ENCODE measurements around the gene SYCE3. TPM values are rescaled to one million over a fixed set of nuclear protein-coding genes. Genes with fewer than 3 reads are reported as not detected.
A peak's percentile ranks its signal among the peaks of the same experiment; 100 is the strongest.

SYCE3 gene
- total and polyA plus RNA-seq, 9 of the 15 experiments (the other 6 are each of a cell fraction or from before 2014, with no cell fraction given), result 0.56 TPM; not detected in 8

- TF ChIP-seq GTF3C2 (IDR thresholded peaks at IDR 0.05; ENCODE audit: borderline replicate concordance, extremely low read depth, insufficient read length) (no peak), NR2C2 (CRISPR knock-in tag; IDR thresholded peaks at IDR 0.05) (peak; percentile 94), NR2C2 (tag; IDR thresholded peaks at IDR 0.05) (peak; percentile 99), POLR2A (conservative IDR thresholded peaks at IDR 0.05) (peak; percentile 80), KLF1 (tag; IDR thresholded peaks at IDR 0.05) (no peak; the same call in 1 of the 2 replicates), MCM2 (IDR thresholded peaks at IDR 0.05; ENCODE audit: low read depth) (no peak), XRCC4 (IDR thresholded peaks at IDR 0.05; ENCODE audit: extremely low read depth, insufficient read depth, insufficient read length) (no peak), ZMIZ1 (IDR thresholded peaks at IDR 0.05; ENCODE audit: low read depth in 2 of 2, low read length in 2 of 2) (no peak), AFF1 (IDR thresholded peaks at IDR 0.05; ENCODE audit: low read depth in 1 of 2, partially characterized antibody in 2 of 2) (no peak), SIN3B (IDR thresholded peaks at IDR 0.05; ENCODE audit: low read depth) (peak; percentile 78; the same call in 1 of the 2 replicates), TAF1 (IDR thresholded peaks at IDR 0.05; ENCODE audit: control insufficient read depth, extremely low read depth, insufficient read depth, low read length, severe bottlenecking) (peak; percentile 27)
Observed at GRCh38 chr22:50582493-50583293, 20.0 kb upstream of the SYCE3 start, which contains the start of gene CHKB (continued).

Measured in K562 (cell line).